Measurements from ENCODE around the gene ADAMTS9. TPM values are rescaled to one million over a fixed set of nuclear protein-coding genes. Genes with fewer than 3 reads are reported as not detected.

The ADAMTS9 gene
- total and polyA plus RNA-seq, 2 of the 13 experiments (the other 11 are each of a cell fraction or from before 2014, with no cell fraction given), result 0.02 to 0.09 TPM

GRCh38 chr3:64627471-64628321, 60.1 kb downstream of the ADAMTS9 start:
- no peak overlapping the region for H3K4me2 ChIP-seq (ENCODE audit: low read depth, low read length)
- ChIA-PET CTCF (ENCODE audit: low intra/inter-chr PET ratio, low total read pairs) (no interaction called here), POLR2A (no interaction called here)
- no peak overlapping the region for H3K27ac ChIP-seq (ENCODE audit: extremely low read length, insufficient read depth, low read length)
- no peak overlapping the region for H2AFZ ChIP-seq (ENCODE audit: low read length)
- H3K4me1 ChIP-seq (ENCODE audit: insufficient read depth, low read length), result peaks cover 15% of the 10 kb centered on the region
- no peaks in the 10 kb centered on the region for H3K27me3 ChIP-seq (ENCODE audit: control insufficient read depth in 1 of 2, insufficient read depth in 2 of 2, low read length in 2 of 2)
- BruUV-seq (replicated peaks), result no TSS peak
- in situ Hi-C loops (cut with HindIII; ENCODE audit: extremely low pct_ligation_motif_present, low pct_unique_long_range_greater_than_20kb), result no loop called here
- DNase-seq (ENCODE audit: low spot score), result peak; percentile 75
- no peaks in the 10 kb centered on the region for H3K36me3 ChIP-seq (replicated peaks in 1 of 2; ENCODE audit: control insufficient read depth in 1 of 2, insufficient read depth in 2 of 2, low read length in 2 of 2)
- H3K9me3 ChIP-seq (ENCODE audit: low read length), result no peaks in the 10 kb centered on the region
- no peaks in the 10 kb centered on the region for H3K79me2 ChIP-seq (ENCODE audit: insufficient read depth, low read length)
- FAIRE-seq, result peak; percentile 79
- ATAC-seq, result peak; percentile 97
- 19% methylated on average over 7 of the region's 7 CpGs for WGBS (ENCODE audit: low lambda C conversion rate)
- intact Hi-C loops (cut with micrococcal nuclease; ENCODE audit: unreplicated experiment), result no loop called here
- no peak overlapping the region for H3K9ac ChIP-seq (ENCODE audit: insufficient read depth, low read depth, low read length)
- no peaks in the 10 kb centered on the region for H4K20me1 ChIP-seq (ENCODE audit: insufficient read depth, low read length)
- no peak overlapping the region for H3K4me3 ChIP-seq (replicated peaks in 1 of 3; ENCODE audit: insufficient read depth in 1 of 3, low read depth in 2 of 3, low read length in 3 of 3)
- no peak for TF ChIP-seq PHB2 (IDR thresholded peaks at IDR 0.05; ENCODE audit: partially characterized antibody)
- no peak for TF ChIP-seq SOX6 (IDR thresholded peaks at IDR 0.05)
- peak; percentile 36; the same call in 1 of the 2 replicates for TF ChIP-seq SOX6 (CRISPR knock-in tag; IDR thresholded peaks at IDR 0.05)
- TF ChIP-seq DMAP1 (CRISPR knock-in tag; IDR thresholded peaks at IDR 0.05), result no peak
- TF ChIP-seq GLI4 (CRISPR knock-in tag; IDR thresholded peaks at IDR 0.05; ENCODE audit: borderline replicate concordance), result no peak
- TF ChIP-seq ZIK1 (CRISPR knock-in tag; IDR thresholded peaks at IDR 0.05; ENCODE audit: borderline replicate concordance, low read depth), result no peak
- TF ChIP-seq ZNF709 (CRISPR knock-in tag; IDR thresholded peaks at IDR 0.05), result no peak
- TF ChIP-seq, protein P1, sequence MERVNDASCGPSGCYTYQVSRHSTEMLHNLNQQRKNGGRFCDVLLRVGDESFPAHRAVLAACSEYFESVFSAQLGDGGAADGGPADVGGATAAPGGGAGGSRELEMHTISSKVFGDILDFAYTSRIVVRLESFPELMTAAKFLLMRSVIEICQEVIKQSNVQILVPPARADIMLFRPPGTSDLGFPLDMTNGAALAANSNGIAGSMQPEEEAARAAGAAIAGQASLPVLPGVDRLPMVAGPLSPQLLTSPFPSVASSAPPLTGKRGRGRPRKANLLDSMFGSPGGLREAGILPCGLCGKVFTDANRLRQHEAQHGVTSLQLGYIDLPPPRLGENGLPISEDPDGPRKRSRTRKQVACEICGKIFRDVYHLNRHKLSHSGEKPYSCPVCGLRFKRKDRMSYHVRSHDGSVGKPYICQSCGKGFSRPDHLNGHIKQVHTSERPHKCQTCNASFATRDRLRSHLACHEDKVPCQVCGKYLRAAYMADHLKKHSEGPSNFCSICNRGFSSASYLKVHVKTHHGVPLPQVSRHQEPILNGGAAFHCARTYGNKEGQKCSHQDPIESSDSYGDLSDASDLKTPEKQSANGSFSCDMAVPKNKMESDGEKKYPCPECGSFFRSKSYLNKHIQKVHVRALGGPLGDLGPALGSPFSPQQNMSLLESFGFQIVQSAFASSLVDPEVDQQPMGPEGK (CRISPR knock-in tag; IDR thresholded peaks at IDR 0.05), result no peak
- TF ChIP-seq UBTF (CRISPR knock-in tag; IDR thresholded peaks at IDR 0.05), result no peak
- no peak for TF ChIP-seq HNRNPL (IDR thresholded peaks at IDR 0.05; ENCODE audit: low read depth, low read length)
- TF ChIP-seq MTF1 (CRISPR knock-in tag; IDR thresholded peaks at IDR 0.05), result no peak
- no peak for TF ChIP-seq TOE1 (CRISPR knock-in tag; IDR thresholded peaks at IDR 0.05)
- TF ChIP-seq NFE2 (CRISPR knock-in tag; IDR thresholded peaks at IDR 0.05), result no peak
- TF ChIP-seq CBFB (CRISPR knock-in tag; IDR thresholded peaks at IDR 0.05), result no peak
- no peak for TF ChIP-seq ZNF30 (CRISPR knock-in tag; IDR thresholded peaks at IDR 0.05)
- no peak for TF ChIP-seq ZNF225 (CRISPR knock-in tag; IDR thresholded peaks at IDR 0.05)
- TF ChIP-seq ZHX1 (CRISPR knock-in tag; IDR thresholded peaks at IDR 0.05; ENCODE audit: low read depth), result no peak
